Measurements from ENCODE around the gene TMEM185B.

DNA sequence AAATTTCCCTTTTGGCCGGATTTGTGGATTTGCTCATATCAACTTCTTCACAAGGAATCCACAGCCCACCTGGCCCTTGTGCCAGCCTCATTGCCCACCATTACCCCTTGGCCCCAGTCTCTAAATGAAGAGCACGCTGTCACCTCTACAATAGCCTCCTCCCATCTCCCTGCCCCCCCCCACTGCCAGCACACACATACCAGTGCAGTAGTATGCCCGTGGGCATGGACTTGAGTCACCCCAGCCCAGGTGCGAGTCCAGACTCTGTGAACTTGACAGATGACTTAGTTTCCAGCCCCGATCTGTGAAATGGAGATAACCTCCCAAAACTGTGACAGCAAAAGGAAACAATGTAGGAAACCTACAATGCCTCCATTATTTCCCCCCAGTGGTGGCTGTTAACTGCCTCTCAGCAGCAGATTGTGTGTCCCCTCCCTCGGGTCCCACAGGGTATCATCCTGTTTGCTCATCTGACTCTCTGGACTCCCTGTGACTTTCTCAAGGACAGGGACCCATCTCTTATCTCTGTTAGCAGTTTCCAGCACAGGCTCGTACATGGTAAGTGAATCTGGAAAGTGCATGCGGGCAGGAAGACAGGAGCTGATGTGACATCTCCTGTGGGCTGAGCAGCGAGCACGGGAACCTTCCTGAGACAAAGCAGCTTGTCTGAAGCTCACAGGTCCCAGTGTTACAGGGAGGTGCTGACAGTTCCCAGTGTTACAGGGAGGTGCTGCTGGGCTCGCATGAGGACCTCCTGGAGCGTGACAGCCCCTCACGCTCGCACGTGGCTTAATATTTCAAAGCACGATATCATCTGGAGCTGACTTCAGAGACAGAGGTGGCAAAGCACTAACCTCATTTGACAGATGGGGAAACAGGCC lies 4.2 kb upstream of the TMEM185B start:
- TF ChIP-seq CTCF (IDR thresholded peaks at IDR 0.05) = no peak
- no peak for TF ChIP-seq POLR2A (IDR thresholded peaks at IDR 0.05)
- TF ChIP-seq POLR2AphosphoS5 (IDR thresholded peaks at IDR 0.05) = no peak
